ENCODE data around the gene GPATCH11. TPM values are rescaled to one million over a fixed set of nuclear protein-coding genes. Genes with fewer than 3 reads are reported as not detected.

Gene GPATCH11
- 2.4 and 4.2 TPM in 2 replicates for total RNA-seq

GRCh38 chr2:37083873-37084794 lies at the start of gene GPATCH11, which contains the start of gene HEATR5B:
Gene GPATCH11 (plus strand): TSS chr2:37084518. CDS start chr2:37088382, 3,864 bp downstream.
Gene HEATR5B (minus strand): TSS chr2:37084372. CDS start chr2:37083414, 958 bp downstream.

Other genes with a start within 250 kb of the GPATCH11 start
- gene STRN, start 118.0 kb upstream of the GPATCH11 start, total RNA-seq, result 10.8 and 14.5 TPM in 2 replicates
- 8.1 and 10.8 TPM in 2 replicates for gene HEATR5B, start 146 bp upstream of the GPATCH11 start, total RNA-seq
- gene EIF2AK2, start 72.5 kb downstream of the GPATCH11 start, total RNA-seq, result 9.2 and 13.1 TPM in 2 replicates
- gene SULT6B1, start 104.2 kb downstream of the GPATCH11 start, total RNA-seq, result not detected in 2 replicates
- gene CEBPZOS, start 112.0 kb downstream of the GPATCH11 start, total RNA-seq, result 18.4 and 23.3 TPM in 2 replicates
- 29.3 and 31.9 TPM in 2 replicates for gene CEBPZ, start 147.1 kb downstream of the GPATCH11 start, total RNA-seq
- 8.5 and 9.7 TPM in 2 replicates for gene NDUFAF7, start 147.1 kb downstream of the GPATCH11 start, total RNA-seq
- 13.2 and 22.5 TPM in 2 replicates for gene PRKD3, start 240.3 kb downstream of the GPATCH11 start, total RNA-seq

Data from airway epithelial cell (primary cell).